HPDE6-E6E7 (cell line): ENCODE data around the gene FBLN1.

Experiments used
- DNase-seq: peaks from one replicate; pipeline ENCODE4 v3.0.0; 2011; ENCODE audit warnings: missing footprints; ENCODE audit errors: extremely low spot score

The FBLN1 gene

DNA sequence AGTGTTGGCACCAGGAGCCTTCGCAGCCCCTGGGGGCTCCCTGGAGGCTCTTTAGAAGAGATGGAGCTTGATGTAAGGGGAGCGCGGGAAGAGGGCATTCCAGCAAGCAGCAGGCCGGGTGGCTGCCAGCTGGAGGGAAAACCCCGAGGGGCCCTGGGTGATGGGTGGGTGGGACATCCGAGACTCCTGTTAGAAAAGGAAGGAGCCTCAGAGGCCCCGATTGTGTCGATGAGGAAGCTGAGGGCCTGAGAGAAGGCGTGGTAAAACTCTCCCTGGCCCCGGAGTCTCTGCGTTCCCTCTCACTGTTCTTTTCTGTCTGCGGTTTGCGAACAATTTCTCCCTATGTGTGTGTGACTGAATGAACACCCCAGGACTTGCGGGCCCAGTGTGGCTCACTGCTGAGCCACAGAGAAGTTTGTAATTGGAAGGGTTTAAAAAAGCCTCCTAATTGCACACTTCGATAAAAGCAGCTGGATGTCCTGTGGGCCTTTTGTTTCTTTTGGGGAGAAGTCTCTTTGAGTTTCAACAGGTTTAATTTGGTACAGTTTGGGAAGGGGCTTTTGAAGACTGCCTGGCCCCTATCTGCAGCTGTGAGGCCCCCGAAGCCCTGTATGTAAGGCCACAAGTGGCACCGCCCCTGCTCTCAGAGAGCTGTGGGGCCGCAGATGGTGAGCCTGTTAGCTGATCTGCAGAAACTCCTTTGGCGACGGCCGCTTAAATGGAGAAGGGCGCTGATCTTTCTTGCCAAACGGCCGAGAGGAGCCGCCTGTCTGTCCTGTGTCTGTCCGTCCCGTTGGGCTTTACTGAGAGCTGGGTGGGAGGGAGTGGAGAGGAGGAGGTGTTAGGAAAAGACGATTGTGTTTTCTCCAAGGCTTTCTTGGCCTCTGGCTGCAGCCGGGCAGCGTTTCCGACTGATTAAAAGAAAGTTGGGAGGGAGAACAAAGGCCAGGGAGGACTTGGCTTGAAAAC, 2.0 kb downstream of the FBLN1 start:
- DNase-seq: no peak

DNA sequence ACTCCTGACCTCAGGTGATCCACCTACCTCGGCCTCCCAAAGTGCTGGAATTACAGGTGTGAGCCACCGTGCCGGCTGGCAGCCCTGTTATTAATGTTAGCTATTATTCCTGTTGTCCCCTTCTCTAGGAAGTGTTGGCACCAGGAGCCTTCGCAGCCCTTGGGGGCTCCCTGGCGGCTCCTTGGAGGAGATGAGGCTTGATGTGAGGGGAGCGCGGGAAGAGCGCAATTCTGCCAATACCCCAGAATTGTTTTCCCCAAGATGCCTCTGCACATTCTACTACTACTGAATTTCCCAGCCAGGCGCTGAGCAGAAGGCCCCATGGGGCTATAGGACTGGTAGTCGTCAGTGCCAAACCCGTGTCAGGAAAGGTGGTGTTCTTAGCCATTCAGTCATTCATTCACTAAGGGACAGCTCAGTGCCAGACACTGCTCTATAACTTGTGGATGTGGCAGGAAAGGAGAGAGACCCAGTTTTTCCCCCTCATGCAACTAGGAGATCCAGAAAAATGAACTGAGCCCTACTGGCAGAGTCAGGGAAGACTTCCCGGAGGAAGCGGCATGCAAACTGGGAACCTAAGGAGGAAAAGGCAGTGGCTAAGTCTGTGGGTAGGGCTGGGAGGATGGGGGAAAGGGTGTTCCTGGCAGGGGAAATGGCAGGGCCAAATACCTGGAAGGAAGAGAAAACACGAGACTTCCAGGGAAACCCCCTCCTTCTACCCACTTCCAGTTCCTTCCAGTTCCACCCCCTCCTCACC, 3.5 kb downstream of the FBLN1 start:
- DNase-seq: no peak

DNA sequence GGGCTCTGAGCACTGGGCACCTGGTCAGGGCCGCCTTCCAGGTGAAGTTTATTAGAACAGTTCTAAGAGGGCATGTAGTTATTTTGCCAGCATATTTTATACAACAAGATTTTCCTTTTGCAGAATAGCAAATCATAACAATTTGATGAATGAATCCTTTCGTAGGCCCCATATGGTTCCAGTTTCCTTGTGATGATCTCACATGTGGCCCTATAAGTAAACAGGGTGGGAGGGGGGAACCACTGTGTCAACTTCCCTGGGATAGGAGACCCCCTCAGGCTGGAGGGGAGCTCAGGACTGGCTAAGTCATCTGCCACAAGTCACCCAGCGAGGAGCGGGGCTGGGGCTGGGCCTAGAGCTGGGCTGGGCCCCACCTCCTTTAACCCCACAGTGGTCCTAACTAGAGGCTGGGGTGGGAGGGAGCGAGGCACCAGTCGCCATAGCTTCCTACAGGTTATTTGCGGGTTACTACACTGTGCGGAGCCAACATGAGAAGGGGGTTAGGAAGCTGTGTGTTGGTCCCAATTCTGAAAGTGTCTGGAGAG, 4.2 kb downstream of the FBLN1 start:
- no peak for DNase-seq

DNA sequence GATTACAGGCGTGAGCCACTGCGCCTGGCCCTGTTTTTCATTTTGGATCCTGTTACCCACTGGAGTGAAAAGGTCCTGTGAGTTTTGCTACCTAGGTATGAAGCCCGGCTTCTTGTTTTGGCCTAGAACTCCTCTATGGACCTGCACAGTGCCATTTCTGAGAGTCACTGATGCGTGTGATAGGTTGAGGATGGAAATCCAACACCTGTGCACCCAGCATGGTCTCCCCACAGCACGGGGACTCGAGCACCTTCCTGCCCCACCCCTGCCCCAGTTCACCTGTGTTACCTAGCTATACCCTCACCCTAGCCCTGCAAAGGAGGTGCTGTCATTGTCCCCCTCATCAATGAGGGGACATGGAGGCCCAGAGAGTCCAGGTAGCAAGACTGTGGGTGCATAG, 5.1 kb downstream of the FBLN1 start:
- no peak for DNase-seq

DNA sequence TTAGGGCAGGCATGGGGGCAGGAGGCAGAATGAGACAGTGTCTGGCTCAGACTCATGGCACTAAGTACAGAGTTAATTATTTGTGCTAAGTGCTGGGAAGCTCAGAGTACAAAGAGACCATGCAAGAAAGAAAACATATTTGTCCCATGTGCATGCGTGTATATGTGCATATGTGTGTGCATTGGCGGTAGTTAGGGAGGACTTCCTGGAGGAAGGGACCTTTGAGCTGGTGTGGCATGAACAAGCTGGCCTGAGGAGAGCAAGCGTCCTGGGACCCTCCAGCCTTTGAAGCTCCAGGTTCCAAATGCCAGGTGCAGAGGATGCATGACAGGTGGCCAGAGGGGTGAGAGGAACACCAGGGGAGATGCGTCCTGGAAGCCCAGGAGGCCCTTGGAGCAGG, 6.1 kb downstream of the FBLN1 start:
- no peak for DNase-seq

DNA sequence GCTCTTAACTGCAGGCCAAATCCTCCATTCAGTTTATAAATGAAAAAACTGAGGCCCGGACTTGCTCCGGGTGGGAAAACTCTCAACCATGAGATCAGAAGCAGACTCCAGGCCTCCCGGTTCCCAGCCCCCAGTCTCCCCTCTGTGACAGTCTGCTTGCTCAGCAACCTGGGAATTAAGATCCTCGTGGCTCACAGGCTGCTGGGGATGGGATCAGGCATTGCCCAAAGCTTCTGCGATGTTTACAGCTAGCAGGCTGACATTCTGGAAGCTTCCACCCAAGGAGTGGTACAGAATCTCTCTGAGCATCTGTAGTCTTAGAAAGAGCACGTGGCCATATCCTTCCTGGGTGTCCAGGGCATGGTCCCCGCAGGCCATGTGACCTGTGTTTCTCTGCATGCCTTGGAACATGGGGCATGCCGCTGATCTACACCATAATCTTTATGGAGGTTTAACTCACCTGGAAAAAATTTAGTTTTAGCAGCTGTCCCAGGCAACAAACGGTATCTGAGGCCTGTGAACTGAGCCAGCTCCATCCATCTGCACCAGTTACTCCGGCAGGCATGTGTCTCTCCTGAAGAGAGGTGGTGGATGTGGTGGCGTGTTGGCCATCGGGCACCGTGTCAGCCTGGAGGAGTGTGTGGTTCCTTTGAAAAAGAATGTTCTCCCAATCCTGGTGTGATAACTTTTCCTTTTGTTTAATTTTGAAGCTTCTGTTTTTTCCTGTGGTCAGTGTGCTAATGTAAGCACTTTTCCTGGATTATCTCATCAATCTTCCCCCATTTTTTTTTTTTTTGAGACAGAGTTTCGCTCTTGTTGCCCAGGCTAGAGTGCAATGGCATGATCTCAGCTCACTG, 7.9 kb downstream of the FBLN1 start:
- DNase-seq: no peak

DNA sequence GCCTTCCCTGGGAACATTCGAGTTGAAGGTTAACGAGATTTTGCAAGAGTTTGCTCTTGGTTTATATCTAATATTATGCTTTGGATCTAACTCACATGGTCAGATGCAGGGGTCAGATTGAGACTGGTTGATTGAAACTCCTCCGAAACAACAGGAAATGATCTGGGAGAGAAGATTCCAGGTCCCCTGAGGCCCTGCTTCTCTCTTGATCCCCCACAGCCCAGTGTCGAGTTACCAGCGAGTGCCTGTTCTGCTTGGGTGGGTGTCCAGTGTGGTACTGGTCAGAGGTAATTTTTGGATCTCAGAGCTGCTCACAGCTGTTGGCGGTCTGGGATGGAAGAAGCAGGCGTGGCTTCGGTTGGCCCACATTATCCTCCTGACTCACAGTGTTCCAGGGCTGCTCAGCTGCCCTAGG, 9.2 kb downstream of the FBLN1 start:
- no peak for DNase-seq

DNA sequence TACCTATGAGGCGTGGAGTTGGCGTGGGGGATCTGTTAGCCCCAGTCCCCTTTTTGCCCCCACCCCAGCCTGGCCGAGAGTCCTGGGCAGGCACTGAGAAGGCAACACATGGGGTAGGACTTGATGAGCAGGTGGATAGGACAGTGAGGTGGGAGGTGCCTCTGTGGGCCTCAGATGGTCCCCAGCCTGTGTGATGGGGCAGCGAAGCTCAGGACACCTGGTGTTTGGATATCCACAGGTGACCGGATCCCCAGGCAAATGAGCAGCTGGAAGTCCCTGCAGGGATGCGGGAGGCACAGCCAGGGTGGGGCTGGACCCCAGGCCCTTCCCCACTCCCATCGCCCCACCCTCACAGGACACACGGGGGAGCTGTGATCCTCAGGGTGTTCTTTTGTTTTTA, 9.7 kb downstream of the FBLN1 start:
- no peak for DNase-seq

DNA sequence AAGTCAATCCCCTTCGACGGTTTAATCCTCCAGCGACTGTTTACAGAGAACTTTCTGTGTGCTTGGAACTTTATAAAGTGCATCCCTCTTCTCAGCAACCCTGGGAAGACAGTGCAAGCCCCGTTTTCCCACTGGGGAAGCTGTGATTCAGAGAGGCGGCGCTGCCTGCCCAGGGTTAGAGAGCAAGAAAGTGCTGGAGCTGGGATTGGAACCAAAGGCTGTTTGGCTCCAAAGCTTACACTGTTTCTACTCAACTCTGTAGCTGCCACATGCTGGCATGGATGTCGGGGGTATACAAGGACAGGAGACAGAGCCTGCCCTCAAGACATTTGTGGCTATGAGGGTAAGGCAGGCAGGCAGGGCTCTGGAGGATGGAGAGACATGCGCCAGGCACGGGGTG, 13.0 kb downstream of the FBLN1 start:
- DNase-seq: no peak

DNA sequence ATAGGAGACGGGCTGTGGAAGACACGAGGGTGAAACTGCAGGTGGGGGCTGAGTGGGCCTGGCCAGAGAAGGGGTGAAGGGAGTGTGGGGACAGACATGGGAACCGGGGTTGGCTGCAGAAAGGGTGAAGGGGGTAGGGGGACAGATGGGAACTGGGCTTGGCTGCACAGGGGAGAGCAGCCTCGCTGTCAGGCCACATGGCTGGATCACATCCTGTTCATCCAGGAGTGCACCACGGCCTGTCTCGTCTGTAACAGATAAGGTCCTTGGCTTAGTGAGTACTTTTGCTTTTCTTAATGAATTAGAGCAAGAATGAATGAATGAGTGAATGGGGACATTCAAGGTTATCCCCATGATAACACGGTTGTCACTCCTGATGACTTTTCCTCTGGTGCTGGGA, 13.5 kb downstream of the FBLN1 start:
- DNase-seq: no peak

DNA sequence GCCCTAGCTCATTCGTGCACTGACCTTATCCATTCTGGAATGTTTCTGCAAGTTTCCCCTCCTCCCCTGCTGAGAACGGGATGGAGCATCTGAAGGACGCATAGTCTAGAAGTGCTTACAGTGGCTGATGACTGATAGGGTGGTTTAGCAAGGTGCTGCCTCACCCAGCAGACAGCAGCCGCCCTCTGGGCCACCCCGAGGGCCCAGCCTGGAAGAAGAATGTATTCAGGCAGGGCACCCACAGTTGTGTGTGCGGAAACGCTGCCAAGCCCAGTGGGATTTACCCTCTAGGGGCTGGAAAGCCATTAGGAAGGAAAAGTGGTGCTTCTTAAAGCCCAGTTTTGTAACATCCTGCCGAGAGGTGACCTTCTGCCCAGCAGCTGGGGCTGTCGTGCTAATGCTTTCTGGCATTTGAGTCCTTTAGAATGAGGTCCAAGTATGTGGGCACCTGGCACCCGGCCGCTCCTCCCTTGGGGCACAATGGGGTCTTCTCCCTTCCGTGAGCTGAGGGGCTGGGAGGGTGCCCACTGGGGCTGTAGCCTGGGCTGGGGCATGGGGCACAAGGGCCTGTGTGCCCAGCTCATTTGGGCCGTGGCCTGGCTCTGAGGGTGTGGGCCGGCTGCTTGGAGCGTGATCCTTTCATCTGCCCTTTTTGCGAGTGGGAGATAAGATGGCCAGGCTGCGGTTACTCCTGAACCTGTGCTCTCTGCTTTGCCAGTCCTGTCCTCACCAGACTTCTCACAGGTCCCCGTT, 14.4 kb downstream of the FBLN1 start:
- DNase-seq: peak; percentile 54

DNA sequence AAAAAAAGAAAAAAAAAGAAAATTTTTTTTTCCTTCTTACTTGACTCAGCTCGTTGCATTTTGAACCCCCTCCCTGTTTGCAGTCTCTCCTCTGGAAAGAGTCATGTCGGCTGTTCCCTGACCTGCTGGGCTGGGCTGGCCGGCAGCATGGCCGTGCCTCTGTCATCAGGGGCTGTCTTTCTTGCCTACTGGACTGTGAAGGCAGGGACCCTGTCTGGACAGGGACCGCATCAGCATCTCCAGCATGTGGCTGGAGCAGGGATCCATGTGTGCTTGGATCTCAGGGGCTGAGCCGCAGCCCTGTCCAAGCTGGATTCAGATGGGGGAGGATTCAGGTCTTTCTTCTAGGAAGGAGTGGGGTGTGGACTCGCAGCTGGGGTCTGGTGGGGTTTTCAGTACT, 15.5 kb downstream of the FBLN1 start:
- no peak for DNase-seq

DNA sequence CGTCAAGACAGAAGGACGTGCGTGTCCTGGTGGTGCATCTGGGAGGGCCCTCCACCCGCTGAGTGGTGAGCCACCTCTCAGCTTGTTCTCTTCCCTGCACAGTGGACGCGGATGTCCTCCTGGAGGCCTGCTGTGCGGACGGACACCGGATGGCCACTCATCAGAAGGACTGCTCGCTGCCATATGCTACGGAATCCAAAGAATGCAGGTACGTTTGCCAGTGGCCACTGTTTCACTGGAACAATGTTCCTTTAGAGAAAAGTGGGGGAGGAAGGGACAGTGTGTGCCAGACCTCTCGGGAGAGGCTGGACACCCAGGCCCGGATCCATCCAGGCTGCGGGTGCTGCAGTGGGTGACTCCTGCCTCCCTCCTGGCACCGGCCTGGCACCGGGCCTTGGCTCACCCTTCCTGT, 15.9 kb downstream of the FBLN1 start:
- no peak for DNase-seq

DNA sequence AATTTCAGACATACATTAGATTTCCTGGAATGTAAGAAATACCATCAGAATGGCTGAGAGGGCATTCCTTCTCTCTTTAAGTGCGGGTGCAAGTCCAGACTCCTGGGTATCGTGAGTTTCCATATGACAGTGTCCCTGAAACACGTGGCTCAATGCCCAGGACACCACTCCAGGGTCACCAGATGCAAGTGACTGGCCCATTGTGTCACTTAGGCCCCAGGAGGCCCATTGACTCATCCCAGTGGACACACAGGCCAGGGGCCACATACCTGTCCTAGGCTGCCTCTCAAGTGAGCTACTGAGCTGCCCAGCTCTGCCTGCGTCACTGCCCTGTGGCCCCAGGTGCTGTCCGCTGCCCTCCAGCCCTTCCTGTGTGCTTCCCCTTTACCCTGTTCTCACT, 18.5 kb downstream of the FBLN1 start:
- DNase-seq: no peak

DNA sequence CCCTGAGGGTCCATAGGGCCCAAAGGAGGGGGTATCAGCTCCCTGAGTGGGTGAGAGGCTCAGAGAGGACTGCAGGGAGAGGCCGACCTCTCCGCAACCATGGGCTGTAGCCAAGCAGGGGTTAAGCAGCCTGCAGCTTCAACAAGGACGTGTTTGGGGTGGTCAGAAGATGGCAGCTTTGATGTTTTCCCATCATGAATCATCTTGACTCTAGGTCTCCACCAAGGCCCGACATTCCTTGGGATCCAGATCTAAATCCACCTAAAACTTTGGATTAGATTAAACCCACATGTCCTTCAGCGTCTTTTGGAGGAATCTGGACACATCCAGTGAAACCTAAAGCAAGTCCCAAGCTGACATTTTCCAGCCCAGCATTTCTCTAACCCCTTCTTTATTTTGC, 19.8 kb downstream of the FBLN1 start:
- DNase-seq: no peak

DNA sequence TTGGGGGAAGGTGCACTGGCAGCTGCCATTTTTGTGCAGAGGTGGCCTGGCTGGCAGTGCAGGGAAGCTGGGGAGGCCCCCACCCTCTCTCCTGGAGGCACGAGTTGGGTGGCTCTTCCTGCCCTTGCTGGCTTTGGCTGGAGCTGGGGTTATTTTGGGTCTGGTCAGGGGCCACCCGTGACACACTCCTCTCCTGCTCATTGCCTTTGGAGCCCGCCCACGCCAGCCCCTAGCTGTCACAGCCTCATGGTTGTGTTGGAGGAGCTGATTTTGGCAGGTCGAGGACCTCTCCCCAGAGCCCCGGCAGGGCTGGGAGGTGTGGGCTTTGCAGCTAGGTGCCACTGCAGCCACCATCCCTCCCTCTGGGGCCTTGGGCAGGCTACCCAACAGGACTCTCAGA, 21.5 kb downstream of the FBLN1 start:
- DNase-seq: no peak

DNA sequence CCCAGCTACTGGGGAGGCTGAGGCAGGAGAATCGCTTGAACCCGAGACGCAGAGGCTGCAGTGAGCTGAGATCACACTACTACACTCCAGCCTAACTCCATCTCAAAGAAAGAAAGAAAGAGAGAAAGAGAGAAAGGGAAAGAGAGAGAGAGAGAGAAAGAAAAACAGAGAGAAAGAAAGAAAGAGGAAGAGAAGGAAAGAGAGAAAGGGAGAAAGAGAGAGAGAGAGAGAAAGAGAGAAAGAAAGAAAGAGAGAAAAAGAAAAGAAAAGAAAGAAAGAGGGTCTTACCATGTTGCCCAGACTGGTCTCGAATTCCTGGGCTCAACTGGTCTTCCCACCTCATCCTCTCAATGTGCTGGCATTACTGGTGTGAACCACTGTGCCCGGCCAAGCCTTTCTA, 22.3 kb downstream of the FBLN1 start:
- DNase-seq: no peak

DNA sequence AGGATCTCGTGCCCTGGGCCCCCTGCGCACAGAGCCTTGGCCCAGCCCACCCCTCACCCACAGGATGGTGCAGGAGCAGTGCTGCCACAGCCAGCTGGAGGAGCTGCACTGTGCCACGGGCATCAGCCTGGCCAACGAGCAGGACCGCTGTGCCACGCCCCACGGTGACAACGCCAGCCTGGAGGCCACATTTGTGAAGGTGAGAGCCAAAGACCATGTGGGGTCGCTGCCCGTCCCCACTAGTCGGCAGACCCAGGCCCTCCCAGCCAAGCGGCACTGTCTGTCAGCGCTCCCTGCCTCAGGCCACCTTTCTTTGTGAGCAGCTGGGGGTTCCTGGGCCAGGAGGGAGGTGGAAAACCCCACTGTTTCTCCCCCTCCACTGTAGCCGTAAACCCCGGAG, 22.8 kb downstream of the FBLN1 start:
- no peak for DNase-seq

DNA sequence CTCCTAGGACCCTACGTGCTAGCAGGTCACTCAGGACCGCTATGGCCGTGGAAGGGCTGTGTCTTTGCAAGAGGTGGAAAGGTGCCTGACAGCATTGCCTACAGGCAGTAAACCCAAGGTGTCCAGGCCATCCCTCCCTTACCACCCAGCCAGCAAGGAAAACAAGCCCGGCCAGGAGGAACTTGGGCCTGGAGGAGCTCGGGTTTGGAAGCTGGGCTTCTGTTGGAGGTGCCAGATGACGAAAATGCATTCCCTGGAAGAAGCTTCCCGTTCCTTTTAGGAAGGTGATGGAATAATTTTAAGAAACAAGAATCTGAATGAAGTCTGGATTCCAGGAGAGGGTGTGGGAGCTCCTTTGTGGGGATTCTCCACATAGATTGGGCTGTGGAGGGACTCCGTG, 23.6 kb downstream of the FBLN1 start:
- DNase-seq: no peak

DNA sequence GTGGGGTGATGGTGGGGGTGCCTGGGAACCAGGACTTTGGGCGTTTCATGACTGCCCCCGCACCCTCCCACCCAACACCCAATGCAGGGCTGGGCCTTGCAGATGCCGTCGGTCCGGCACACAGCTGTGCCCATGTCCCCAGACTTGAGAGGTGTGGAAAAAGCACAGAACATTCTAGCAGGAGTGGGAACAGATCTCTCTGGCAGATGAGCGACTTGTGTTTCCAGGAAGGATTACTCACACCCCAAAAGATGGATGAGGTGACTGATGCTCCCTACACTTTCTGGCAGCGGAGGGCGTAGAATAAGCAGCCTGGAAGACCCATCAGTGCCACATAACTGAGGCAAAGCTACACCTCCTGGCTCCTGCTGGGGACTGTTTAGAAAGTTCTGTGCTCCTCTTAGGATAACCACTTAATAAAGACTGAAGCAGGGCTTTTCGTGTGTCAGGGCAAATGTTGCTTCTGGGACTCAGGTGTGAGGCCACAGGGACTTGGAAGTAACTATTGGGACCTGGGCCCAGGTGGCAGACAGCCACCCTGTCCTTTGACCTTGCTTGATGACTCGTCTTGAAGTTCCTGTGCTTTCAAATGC, 24.2 kb downstream of the FBLN1 start:
- no peak for DNase-seq

DNA sequence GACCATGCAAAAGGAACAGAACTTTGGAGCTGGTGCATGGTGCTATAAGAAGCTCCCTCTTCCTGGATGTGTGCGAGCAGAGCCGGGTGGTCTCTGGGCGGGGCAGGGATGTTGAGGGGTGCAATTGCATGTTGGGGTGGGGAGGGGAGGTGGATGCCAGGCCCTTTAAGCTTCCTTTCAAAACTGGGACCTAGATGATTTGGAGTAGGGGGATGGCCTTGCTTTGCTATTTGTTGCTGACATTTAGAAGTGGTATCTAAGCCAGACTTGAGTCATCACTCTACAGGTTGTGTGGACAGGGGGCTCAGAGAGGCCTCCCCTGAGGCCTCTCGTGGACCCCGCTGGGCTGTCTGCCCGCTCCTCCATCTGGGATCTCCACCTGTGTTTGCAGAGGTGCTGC, 24.8 kb downstream of the FBLN1 start:
- no peak for DNase-seq
